Activated gamma-delta T cell treated with Interleukin-2 at 50 U/mL for 16 hours (primary cell): ENCODE results near the gene PGAP1.

Experiments used
- DNase-seq: peaks from one replicate; pipeline ENCODE4 v3.0.0-alpha.2; 2020

PGAP1 gene

GRCh38 chr2:196926562-196927375, at the start of gene PGAP1:
Gene PGAP1 (minus strand): TSS chr2:196926707. CDS start chr2:196926616, 91 bp downstream.
- peak; percentile 85 for DNase-seq

- DNase-seq, result no peak
Measured at GRCh38 chr2:196974970-196975369, 48.5 kb upstream of the PGAP1 start.

GRCh38 chr2:196971574-196972279, 45.2 kb upstream of the PGAP1 start:
- no peak for DNase-seq

- no peak for DNase-seq
Measured at GRCh38 chr2:196970099-196970498, 43.6 kb upstream of the PGAP1 start.

GRCh38 chr2:196968516-196968915, 42.0 kb upstream of the PGAP1 start:
- no peak for DNase-seq

- DNase-seq, result no peak
Measured at GRCh38 chr2:196967775-196968174, 41.3 kb upstream of the PGAP1 start.

- DNase-seq, result no peak
Measured at GRCh38 chr2:196967116-196967515, 40.6 kb upstream of the PGAP1 start.

GRCh38 chr2:196966061-196966460, 39.6 kb upstream of the PGAP1 start:
- DNase-seq, result no peak

GRCh38 chr2:196965651-196966050, 39.1 kb upstream of the PGAP1 start:
- no peak for DNase-seq

GRCh38 chr2:196963961-196964360, 37.5 kb upstream of the PGAP1 start:
- DNase-seq, result no peak

GRCh38 chr2:196963043-196963442, 36.5 kb upstream of the PGAP1 start:
- no peak for DNase-seq

GRCh38 chr2:196962325-196962724, 35.8 kb upstream of the PGAP1 start:
- DNase-seq, result no peak

GRCh38 chr2:196961889-196962288, 35.4 kb upstream of the PGAP1 start:
- no peak for DNase-seq

- DNase-seq, result no peak
Measured at GRCh38 chr2:196959734-196960338, 33.3 kb upstream of the PGAP1 start.

- DNase-seq, result no peak
Measured at GRCh38 chr2:196959281-196959680, 32.8 kb upstream of the PGAP1 start.

- DNase-seq, result no peak
Measured at GRCh38 chr2:196957881-196958525, 31.5 kb upstream of the PGAP1 start.

- no peak for DNase-seq
Measured at GRCh38 chr2:196957442-196957841, 30.9 kb upstream of the PGAP1 start.

- no peak for DNase-seq
Measured at GRCh38 chr2:196956069-196956468, 29.6 kb upstream of the PGAP1 start.

- no peak for DNase-seq
Measured at GRCh38 chr2:196955036-196955435, 28.5 kb upstream of the PGAP1 start.

GRCh38 chr2:196954001-196954400, 27.5 kb upstream of the PGAP1 start:
- no peak for DNase-seq

GRCh38 chr2:196952936-196953335, 26.4 kb upstream of the PGAP1 start:
- no peak for DNase-seq

- DNase-seq, result no peak
Measured at GRCh38 chr2:196951973-196952372, 25.5 kb upstream of the PGAP1 start.

GRCh38 chr2:196949116-196949515, 22.6 kb upstream of the PGAP1 start:
- DNase-seq, result no peak
